CD14-positive monocyte (primary cell): ENCODE results near the gene CIROP. TPM values are rescaled to one million over a fixed set of nuclear protein-coding genes. Genes with fewer than 3 reads are reported as not detected.

Experiments
- DNase-seq, 3 donors: peaks; one replicate each; pipeline ENCODE4 v3.0.0-alpha.2; 2011 to 2022
- H2AFZ ChIP-seq: 2 replicates; pipeline ENCODE4 v1.6.0; 2012; ENCODE audit warnings: mild to moderate bottlenecking, low read depth, low read length, inconsistent platforms; ENCODE audit not compliant: insufficient read depth, poor library complexity, severe bottlenecking
- H3K27ac ChIP-seq, 2 donors: 1 replicate in 1 of 2; 2 replicates in 1 of 2; pipeline ENCODE4 v1.5.1; 2012 to 2013; ENCODE audit warnings: low read length in 2 of 2, control low read depth in 1 of 2, inconsistent platforms in 1 of 2, low read depth in 1 of 2, mild to moderate bottlenecking in 1 of 2
- H3K27me3 ChIP-seq, 2 donors: one replicate each; pipeline versions ENCODE4 v1.6.0 to v1.6.1; 2011 to 2013; ENCODE audit warnings: low read length in 2 of 2; ENCODE audit not compliant: control insufficient read depth in 2 of 2, insufficient read depth in 2 of 2
- H3K36me3 ChIP-seq, 2 donors: replicated peaks in 1 of 2; 1 replicate in 1 of 2; 2 replicates in 1 of 2; pipeline versions ENCODE4 v1.5.1 to v1.6.1; 2012 to 2013; ENCODE audit warnings: low read length in 2 of 2, control low read depth in 1 of 2, inconsistent platforms in 1 of 2, mild to moderate bottlenecking in 1 of 2; ENCODE audit not compliant: insufficient read depth in 2 of 2, control insufficient read depth in 1 of 2
- H3K4me1 ChIP-seq, 2 donors: 1 replicate in 1 of 2; 2 replicates in 1 of 2; pipeline versions ENCODE4 v1.5.1 to v1.6.1; 2012 to 2013; ENCODE audit warnings: low read length in 2 of 2, control low read depth in 1 of 2, inconsistent platforms in 1 of 2, mild to moderate bottlenecking in 1 of 2, moderate library complexity in 1 of 2; ENCODE audit not compliant: insufficient read depth in 2 of 2, control insufficient read depth in 1 of 2
- H3K4me2 ChIP-seq: replicated peaks from 2 replicates; pipeline ENCODE3; 2012; ENCODE audit warnings: low read length, moderate library complexity, mild to moderate bottlenecking; ENCODE audit not compliant: poor library complexity, severe bottlenecking; ENCODE audit errors: extremely low read depth
- H3K4me3 ChIP-seq, 3 experiments: fragments of 200-600 bp in 1 of 3; sonication (generic) in 1 of 3; replicated peaks in 1 of 3; 1 replicate in 2 of 3; 2 replicates in 1 of 3; pipeline ENCODE4 v1.5.1; 2011 to 2013; ENCODE audit warnings: low read length in 3 of 3, mild to moderate bottlenecking in 3 of 3, control low read depth in 2 of 3, low read depth in 2 of 3, inconsistent platforms in 1 of 3, moderate library complexity in 1 of 3
- H3K79me2 ChIP-seq: 2 replicates; pipeline ENCODE4 v1.6.0; 2012; ENCODE audit warnings: mild to moderate bottlenecking, control low read depth, inconsistent platforms, low read length, moderate library complexity; ENCODE audit not compliant: insufficient read depth
- H3K9ac ChIP-seq: 2 replicates; pipeline ENCODE4 v1.6.0; 2017; ENCODE audit warnings: low read length, mild to moderate bottlenecking; ENCODE audit not compliant: insufficient read depth, poor library complexity, severe bottlenecking
- H3K9me3 ChIP-seq, 2 donors: replicated peaks in 1 of 2; 1 replicate in 1 of 2; 2 replicates in 1 of 2; pipeline versions ENCODE4 v1.5.1 to v1.6.1; 2012 to 2013; ENCODE audit warnings: low read length in 2 of 2, control low read depth in 1 of 2; ENCODE audit not compliant: control insufficient read depth in 1 of 2, insufficient read depth in 1 of 2
- H4K20me1 ChIP-seq: 2 replicates; pipeline ENCODE4 v1.6.0; 2012; ENCODE audit warnings: mild to moderate bottlenecking, low read length, control low read depth, moderate library complexity; ENCODE audit not compliant: insufficient read depth
- H3K27ac Mint-ChIP-seq, 7 donors: one replicate each; pipeline ENCODE4 v1.8.0; 2020; ENCODE audit warnings: mild to moderate bottlenecking in 7 of 7, mixed read lengths in 7 of 7, moderate library complexity in 6 of 7, inconsistent platforms in 2 of 7
- H3K27me3 Mint-ChIP-seq, 3 donors: one replicate each; pipeline ENCODE4 v1.8.0; 2021 to 2022; ENCODE audit warnings: low read depth in 3 of 3, mild to moderate bottlenecking in 3 of 3, mixed read lengths in 3 of 3, moderate library complexity in 3 of 3, inconsistent platforms in 1 of 3
- H3K36me3 Mint-ChIP-seq, 2 donors: one replicate each; pipeline ENCODE4 v1.8.0; 2020; ENCODE audit warnings: mixed read lengths in 2 of 2, inconsistent platforms in 1 of 2, mild to moderate bottlenecking in 1 of 2
- H3K4me1 Mint-ChIP-seq: one replicate; pipeline ENCODE4 v1.8.0; 2020; ENCODE audit warnings: mild to moderate bottlenecking, mixed read lengths
- H3K4me3 Mint-ChIP-seq, 2 donors: one replicate each; pipeline ENCODE4 v1.8.0; 2020; ENCODE audit warnings: mild to moderate bottlenecking in 2 of 2, mixed read lengths in 2 of 2, moderate library complexity in 1 of 2
- H3K9me3 Mint-ChIP-seq, 7 donors: one replicate each; pipeline ENCODE4 v1.8.0; 2020 to 2022; ENCODE audit warnings: mixed read lengths in 7 of 7, mild to moderate bottlenecking in 6 of 7, moderate library complexity in 6 of 7, inconsistent platforms in 2 of 7
- WGBS: methylation state at CpG from one replicate; pipeline ENCODE4 v1.1.5; 2013; ENCODE audit warnings: missing lambda C conversion rate; ENCODE audit not compliant: insufficient coverage; 5-methylcytosine and 5-hydroxymethylcytosine counted together
- intact Hi-C, 2 donors: fragments of 100-400 bp; cut with micrococcal nuclease; formaldehyde crosslinking; loops; one replicate each; pipeline versions ENCODE4 v1.15.0 to v1.15.1; 2023
- polyA plus RNA-seq, 3 donors: library from polyadenylated mRNA; depleted of rRNA in 1 of 3; unstranded in 2 of 3; stranded (reverse) in 1 of 3; fragments of 300-500 nt in 2 of 3; fragments of >200 nt in 1 of 3; fragmentation: Illumina TruSeq in 2 of 3; gene quantifications; 1 replicate in 2 of 3; 2 replicates in 1 of 3; pipeline ENCODE4 v1.2.3, GENCODE V29; 2012 to 2021
- TF ChIP-seq, protein P1 (sequence below): fragments of 200-600 bp; IDR thresholded peaks from one replicate; pipeline ENCODE4 v1.8.0; 2022; ENCODE audit warnings: antibody characterized with exemption, mild to moderate bottlenecking

Gene CIROP
- polyA plus RNA-seq, 3 donors, result not detected

DNA sequence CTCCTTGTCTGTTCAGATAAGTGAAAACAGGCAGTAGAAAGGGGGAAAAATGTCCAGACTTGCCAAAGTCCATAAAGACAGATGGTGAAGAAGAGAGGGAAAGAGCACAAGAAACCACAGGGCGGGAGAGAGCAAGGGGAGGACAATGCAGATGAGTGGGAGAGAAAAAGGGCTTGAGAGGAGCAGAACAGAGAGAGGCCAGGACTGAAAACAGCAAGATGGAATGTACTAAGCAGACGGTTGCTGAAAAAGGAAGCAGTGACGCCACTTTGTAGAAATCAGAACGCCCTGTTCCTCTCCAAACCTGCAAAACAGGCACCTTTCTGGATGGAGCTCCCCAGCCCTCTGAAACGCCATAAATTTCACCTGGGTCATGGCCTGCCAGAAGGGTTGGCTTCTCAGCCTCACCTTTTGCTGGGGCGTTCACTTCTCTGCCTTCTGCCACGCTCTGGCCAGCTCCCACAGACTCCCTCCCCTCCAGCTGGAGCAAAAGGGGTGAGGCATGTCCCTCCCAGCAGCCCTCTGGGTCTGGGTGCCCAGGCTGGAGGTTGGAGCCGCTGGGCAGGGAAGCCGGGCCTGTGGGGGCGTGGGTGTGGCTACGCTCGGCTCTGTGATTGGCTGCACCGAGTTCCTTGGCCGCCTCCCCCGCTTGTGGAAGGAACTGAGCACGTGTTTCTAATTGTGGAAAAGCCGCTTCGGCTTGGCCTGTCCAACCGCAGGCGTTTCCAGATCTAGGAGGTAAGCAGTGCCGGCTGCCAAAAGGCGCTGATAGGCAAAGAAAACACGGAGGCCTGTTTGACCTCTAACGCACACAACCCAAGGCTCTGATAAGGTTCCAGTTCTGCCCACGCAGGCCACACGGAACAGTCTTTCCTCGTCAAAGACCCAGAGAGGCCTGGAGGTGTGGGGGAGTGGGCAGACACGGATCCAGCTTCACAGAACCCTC, 49.3 kb upstream of the CIROP start:
- DNase-seq, result peak in 2 of 3 donors; percentile 16 to 34
- Mint-ChIP-seq H3K27me3 (peaks cover 0 to 3% (median 0%) of the 10 kb centered on the region in 3 donors), H3K9me3 (peaks cover 0 to 2% (median 0%) of the 10 kb centered on the region in 7 donors), H3K4me3 (peak overlapping the region; percentile 52), H3K27ac (peak overlapping the region in 6 of 7 donors; percentile 12 to 85 (median 72)), H3K4me1 (peaks cover 26% of the 10 kb centered on the region), H3K36me3 (no peaks in the 10 kb centered on the region)
- peak overlapping the region; percentile 70 for H2AFZ ChIP-seq
- H3K79me2 ChIP-seq, result no peaks in the 10 kb centered on the region
- peak overlapping the region in 1 of 3 experiments; percentile 11 for H3K4me3 ChIP-seq
- H3K9ac ChIP-seq, result no peak overlapping the region
- H4K20me1 ChIP-seq, result no peaks in the 10 kb centered on the region
- H3K4me1 ChIP-seq, result peaks cover 23 to 25% of the 10 kb centered on the region in 2 donors
- no peaks in the 10 kb centered on the region for H3K36me3 ChIP-seq
- intact Hi-C loops, result no loop called here
- 66% methylated on average over 25 of the region's 28 CpGs for WGBS
- H3K9me3 ChIP-seq, result no peaks in the 10 kb centered on the region
- H3K4me2 ChIP-seq, result peak overlapping the region; percentile 47
- TF ChIP-seq, protein P1, sequence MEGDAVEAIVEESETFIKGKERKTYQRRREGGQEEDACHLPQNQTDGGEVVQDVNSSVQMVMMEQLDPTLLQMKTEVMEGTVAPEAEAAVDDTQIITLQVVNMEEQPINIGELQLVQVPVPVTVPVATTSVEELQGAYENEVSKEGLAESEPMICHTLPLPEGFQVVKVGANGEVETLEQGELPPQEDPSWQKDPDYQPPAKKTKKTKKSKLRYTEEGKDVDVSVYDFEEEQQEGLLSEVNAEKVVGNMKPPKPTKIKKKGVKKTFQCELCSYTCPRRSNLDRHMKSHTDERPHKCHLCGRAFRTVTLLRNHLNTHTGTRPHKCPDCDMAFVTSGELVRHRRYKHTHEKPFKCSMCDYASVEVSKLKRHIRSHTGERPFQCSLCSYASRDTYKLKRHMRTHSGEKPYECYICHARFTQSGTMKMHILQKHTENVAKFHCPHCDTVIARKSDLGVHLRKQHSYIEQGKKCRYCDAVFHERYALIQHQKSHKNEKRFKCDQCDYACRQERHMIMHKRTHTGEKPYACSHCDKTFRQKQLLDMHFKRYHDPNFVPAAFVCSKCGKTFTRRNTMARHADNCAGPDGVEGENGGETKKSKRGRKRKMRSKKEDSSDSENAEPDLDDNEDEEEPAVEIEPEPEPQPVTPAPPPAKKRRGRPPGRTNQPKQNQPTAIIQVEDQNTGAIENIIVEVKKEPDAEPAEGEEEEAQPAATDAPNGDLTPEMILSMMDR, result no peak
- peak overlapping the region in 1 of 2 donors; percentile 22 for H3K27ac ChIP-seq
- H3K27me3 ChIP-seq, result no peaks in the 10 kb centered on the region

DNA sequence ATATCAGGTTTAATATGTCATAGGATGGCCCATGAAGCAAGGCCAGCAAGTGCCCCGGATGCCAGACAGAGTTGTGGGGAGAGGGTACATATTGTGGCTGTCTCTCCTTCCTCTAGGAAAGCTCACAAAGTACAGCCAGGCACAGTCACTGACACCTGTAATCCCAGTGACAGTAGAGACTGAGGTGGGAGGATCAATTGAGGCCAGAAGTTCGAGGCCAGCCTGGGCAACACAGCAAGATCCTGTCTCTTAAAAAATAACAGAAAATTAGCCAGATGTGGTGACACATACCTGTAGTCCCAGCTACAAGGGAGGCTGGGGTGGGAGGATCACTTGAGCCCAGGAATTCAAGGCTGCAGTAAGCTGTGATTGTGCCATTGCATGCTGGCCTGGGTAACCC, 46.6 kb upstream of the CIROP start:
- Histone ChIP-seq H3K27me3 (no peaks in the 10 kb centered on the region), H3K4me3 (no peak overlapping the region), H2AFZ (no peak overlapping the region), H3K9me3 (no peaks in the 10 kb centered on the region), H3K36me3 (no peaks in the 10 kb centered on the region), H3K4me2 (no peak overlapping the region), H3K4me1 (peaks cover 23 to 25% of the 10 kb centered on the region in 2 donors), H3K27ac (no peak overlapping the region), H3K9ac (no peak overlapping the region), H4K20me1 (no peaks in the 10 kb centered on the region), H3K79me2 (no peaks in the 10 kb centered on the region)
- H3K9me3 Mint-ChIP-seq, result peaks cover 0 to 5% (median 0%) of the 10 kb centered on the region in 7 donors
- no peak for DNase-seq
- no CpG with 5 or more reads among the region's 2 CpGs for WGBS
- intact Hi-C loops, result no loop called here
- peaks cover 26% of the 10 kb centered on the region for H3K4me1 Mint-ChIP-seq
- peaks cover 0 to 3% (median 0%) of the 10 kb centered on the region in 3 donors for H3K27me3 Mint-ChIP-seq
- H3K4me3 Mint-ChIP-seq, result no peak overlapping the region
- TF ChIP-seq, protein P1, result no peak
- H3K36me3 Mint-ChIP-seq, result no peaks in the 10 kb centered on the region
- H3K27ac Mint-ChIP-seq, result no peak overlapping the region
